IPS-15b (cell line): ENCODE measurements around the gene SPDEF.

Source experiments
- H3K27me3 ChIP-seq: one replicate; pipeline ENCODE4 v1.6.1; 2013; ENCODE audit warnings: low read length; ENCODE audit not compliant: control insufficient read depth, insufficient read depth
- H3K36me3 ChIP-seq: one replicate; pipeline ENCODE4 v1.6.1; 2013; ENCODE audit warnings: low read length; ENCODE audit not compliant: control insufficient read depth, insufficient read depth
- H3K4me1 ChIP-seq: one replicate; pipeline ENCODE4 v1.6.1; 2013; ENCODE audit warnings: mild to moderate bottlenecking, low read length; ENCODE audit not compliant: control insufficient read depth, insufficient read depth
- H3K4me3 ChIP-seq: one replicate; pipeline ENCODE4 v1.5.1; 2013; ENCODE audit warnings: low read depth, low read length
- H3K9ac ChIP-seq: one replicate; pipeline ENCODE4 v1.6.1; 2013; ENCODE audit warnings: low read depth, mild to moderate bottlenecking, low read length
- H3K9me3 ChIP-seq: one replicate; pipeline ENCODE4 v1.6.1; 2013; ENCODE audit warnings: mild to moderate bottlenecking, low read length; ENCODE audit not compliant: control insufficient read depth, insufficient read depth

SPDEF gene

DNA sequence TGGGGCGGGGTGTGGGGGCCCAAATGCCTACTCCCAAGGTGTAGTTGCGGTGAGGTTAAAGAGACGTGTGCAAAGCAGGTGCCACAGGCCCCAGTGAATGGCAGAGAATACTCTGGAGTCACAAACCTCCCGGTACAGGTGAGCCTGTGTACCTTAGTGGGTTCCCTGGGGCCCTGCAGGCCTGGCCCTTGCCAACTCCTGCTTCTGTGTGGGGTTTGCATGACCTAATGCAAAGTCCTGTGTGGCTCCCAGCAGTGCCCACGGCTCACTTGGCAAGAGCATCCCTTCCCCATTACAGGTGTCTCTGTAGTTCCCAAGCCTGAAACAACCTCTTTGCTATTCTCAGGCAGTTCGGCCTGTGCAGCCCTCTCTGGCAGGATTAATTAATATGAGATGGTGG is 17.5 kb downstream of the SPDEF start:
- Histone ChIP-seq H3K4me1 (peaks cover 2% of the 10 kb centered on the region), H3K4me3 (no peak overlapping the region), H3K9ac (no peak overlapping the region), H3K27me3 (no peaks in the 10 kb centered on the region), H3K9me3 (no peaks in the 10 kb centered on the region), H3K36me3 (no peaks in the 10 kb centered on the region)

- H3K9ac ChIP-seq, result no peak overlapping the region
- no peaks in the 10 kb centered on the region for H3K36me3 ChIP-seq
- H3K27me3 ChIP-seq, result no peaks in the 10 kb centered on the region
- H3K9me3 ChIP-seq, result no peaks in the 10 kb centered on the region
- H3K4me3 ChIP-seq, result no peak overlapping the region
- peaks cover 2% of the 10 kb centered on the region for H3K4me1 ChIP-seq
These were observed 18.1 kb downstream of the SPDEF start for GRCh38 chr6:34537922-34538550.

GRCh38 chr6:34536959-34537848 is 18.9 kb downstream of the SPDEF start:
- peaks cover 2% of the 10 kb centered on the region for H3K4me1 ChIP-seq
- no peaks in the 10 kb centered on the region for H3K36me3 ChIP-seq
- H3K9me3 ChIP-seq, result no peaks in the 10 kb centered on the region
- no peak overlapping the region for H3K4me3 ChIP-seq
- no peak overlapping the region for H3K9ac ChIP-seq
- no peaks in the 10 kb centered on the region for H3K27me3 ChIP-seq

GRCh38 chr6:34536251-34536958 is 19.7 kb downstream of the SPDEF start:
- no peaks in the 10 kb centered on the region for H3K36me3 ChIP-seq
- peaks cover 2% of the 10 kb centered on the region for H3K4me1 ChIP-seq
- no peak overlapping the region for H3K4me3 ChIP-seq
- H3K9me3 ChIP-seq, result no peaks in the 10 kb centered on the region
- no peak overlapping the region for H3K9ac ChIP-seq
- H3K27me3 ChIP-seq, result no peaks in the 10 kb centered on the region

DNA sequence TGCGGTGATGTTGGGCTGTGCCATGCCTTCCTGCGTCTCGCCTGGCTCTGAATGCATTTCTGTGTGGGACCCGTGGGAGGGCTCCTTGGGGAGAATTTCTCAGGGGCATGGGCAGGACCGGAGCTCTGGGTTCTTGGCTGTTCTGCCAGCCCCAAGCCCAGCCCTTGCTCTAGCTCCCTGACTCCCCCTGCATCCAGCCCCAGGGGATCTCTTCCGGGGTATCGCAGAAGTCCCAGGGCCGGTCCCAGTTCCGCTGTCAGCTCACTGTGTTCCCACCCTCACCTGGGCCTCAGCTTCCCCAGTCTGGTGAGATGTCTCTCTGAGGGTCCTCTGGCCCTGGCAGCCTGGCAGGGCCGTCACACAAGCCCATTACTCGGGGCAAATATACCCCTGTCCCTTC is 20.5 kb downstream of the SPDEF start:
- H3K36me3 ChIP-seq, result no peaks in the 10 kb centered on the region
- no peaks in the 10 kb centered on the region for H3K9me3 ChIP-seq
- peaks cover 5% of the 10 kb centered on the region for H3K4me1 ChIP-seq
- no peaks in the 10 kb centered on the region for H3K27me3 ChIP-seq
- no peak overlapping the region for H3K4me3 ChIP-seq
- H3K9ac ChIP-seq, result no peak overlapping the region

DNA sequence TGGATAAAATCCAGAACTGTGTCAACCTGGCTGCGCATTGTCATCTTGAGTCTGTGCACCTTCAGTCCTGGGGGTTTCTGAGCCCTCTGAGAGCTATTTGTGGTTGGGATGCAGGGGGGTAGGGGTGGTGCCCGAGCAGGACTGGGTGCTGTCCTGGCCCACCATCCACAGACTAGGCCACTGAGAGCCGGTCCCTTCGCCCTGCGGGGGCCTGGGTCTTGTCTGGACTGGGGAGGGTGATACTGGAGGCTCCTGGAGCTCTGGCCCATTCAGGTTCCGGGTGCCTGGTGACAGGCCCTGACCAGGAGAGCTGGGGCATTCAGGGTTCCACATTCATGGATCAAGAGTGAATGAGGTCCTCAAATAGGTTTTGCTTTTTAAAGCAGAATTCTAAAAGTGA is 20.9 kb downstream of the SPDEF start:
- no peaks in the 10 kb centered on the region for H3K27me3 ChIP-seq
- no peaks in the 10 kb centered on the region for H3K36me3 ChIP-seq
- H3K4me1 ChIP-seq, result peaks cover 5% of the 10 kb centered on the region

DNA sequence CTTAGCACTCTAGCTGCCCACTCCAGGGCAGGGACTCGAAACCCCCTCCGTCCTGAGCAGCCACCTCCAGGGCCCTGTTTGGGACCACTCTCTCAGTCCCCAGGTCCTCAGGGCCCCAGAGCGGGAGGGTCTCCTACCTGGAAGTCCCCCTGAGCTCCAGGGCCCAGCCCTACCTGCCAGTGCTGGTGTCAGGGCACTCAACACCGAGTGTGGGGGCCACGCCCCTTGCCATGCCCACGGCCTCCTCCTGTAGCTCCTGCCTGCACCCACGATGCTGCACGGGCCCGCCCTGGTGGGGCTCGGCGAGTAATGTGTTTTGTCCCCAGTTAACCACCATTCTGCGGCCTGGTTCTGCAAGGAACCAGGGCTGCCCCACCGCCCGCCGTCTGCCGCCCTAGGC is 21.5 kb downstream of the SPDEF start:
- peaks cover 1% of the 10 kb centered on the region for H3K36me3 ChIP-seq
- no peaks in the 10 kb centered on the region for H3K27me3 ChIP-seq
- no peak overlapping the region for H3K4me3 ChIP-seq
- H3K9me3 ChIP-seq, result no peaks in the 10 kb centered on the region
- no peak overlapping the region for H3K9ac ChIP-seq
- peaks cover 5% of the 10 kb centered on the region for H3K4me1 ChIP-seq

More for the DNA sequence above, 20.9 kb downstream of the SPDEF start:
- Histone ChIP-seq H3K9me3 (no peaks in the 10 kb centered on the region), H3K4me3 (no peak overlapping the region), H3K9ac (no peak overlapping the region)

DNA sequence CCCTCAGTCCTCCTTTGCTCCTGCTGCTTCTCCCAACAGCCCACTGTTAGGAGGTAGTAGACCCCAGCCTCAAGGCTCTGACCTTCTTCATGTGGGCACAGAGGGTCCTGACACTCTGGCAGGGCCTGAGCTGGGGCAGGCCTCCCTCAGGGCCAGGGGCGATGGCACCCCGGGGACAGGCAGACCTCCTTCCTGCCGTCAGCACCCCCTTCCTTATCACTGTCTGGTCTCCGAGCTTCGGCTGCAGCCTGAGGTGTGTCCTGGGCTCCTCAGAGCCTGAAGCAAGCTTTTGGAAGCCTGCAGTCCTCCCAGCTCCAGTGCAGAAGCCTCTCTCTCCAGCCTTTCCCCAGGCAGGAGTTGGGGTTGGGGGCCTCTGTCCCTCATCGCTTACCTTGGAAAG is 22.0 kb downstream of the SPDEF start:
- H3K9ac ChIP-seq, result no peak overlapping the region
- H3K9me3 ChIP-seq, result no peaks in the 10 kb centered on the region
- peaks cover 3% of the 10 kb centered on the region for H3K4me1 ChIP-seq
- H3K4me3 ChIP-seq, result no peak overlapping the region
- peaks cover 2% of the 10 kb centered on the region for H3K36me3 ChIP-seq
- H3K27me3 ChIP-seq, result no peaks in the 10 kb centered on the region

DNA sequence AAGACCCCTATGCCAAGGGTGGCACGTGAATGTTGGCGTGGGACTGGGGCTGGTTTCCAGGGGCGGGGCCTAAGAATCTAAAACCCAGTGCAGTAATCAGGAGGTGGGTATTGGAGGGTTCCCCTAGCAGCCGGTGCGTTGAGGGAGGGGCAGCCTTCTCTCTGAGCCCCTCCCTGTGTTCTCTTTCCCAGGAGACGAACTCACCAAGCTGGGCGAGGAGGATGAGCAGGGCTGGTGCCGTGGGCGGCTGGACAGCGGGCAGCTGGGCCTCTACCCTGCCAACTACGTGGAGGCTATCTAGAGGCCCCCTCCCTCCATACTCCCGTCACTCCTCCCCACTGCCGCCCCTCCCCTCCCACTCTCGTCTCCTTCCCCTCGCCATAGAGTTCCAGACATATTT is 23.9 kb downstream of the SPDEF start:
- H3K36me3 ChIP-seq, result peaks cover 6% of the 10 kb centered on the region
- no peaks in the 10 kb centered on the region for H3K27me3 ChIP-seq
- no peaks in the 10 kb centered on the region for H3K9me3 ChIP-seq
- peak overlapping the region; percentile 68 for H3K4me3 ChIP-seq
- H3K4me1 ChIP-seq, result peaks cover 3% of the 10 kb centered on the region
- no peak overlapping the region for H3K9ac ChIP-seq

DNA sequence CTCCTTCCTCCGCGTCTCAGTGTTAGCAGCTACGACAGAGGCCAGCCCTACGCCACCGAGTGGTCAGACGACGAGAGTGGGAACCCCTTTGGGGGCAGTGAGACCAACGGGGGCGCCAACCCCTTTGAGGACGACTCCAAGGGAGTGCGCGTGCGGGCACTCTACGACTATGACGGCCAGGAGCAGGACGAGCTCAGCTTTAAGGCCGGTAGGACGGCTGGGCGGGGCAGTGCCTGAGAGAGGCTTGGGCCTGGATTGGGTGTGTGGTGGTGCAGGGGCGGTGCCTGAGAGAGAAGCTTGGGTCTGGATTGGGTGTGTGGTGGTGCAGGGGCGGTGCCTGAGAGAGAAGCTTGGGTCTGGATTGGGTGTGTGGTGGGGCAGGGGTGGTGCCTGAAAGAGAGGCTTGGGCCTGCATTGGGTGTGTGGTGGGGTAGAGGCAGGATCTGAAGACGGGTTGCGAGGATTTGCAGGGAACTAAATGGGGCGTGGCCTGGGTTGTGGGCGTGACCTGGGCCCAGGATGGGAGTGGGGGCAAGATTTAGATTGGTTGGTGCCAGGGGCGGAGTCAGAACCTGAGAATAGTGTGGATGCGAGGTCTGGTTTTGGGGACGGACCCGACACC is 24.4 kb downstream of the SPDEF start:
- Histone ChIP-seq H3K4me3 (peak overlapping the region; percentile 68), H3K27me3 (no peaks in the 10 kb centered on the region), H3K9ac (peak overlapping the region; percentile 55), H3K36me3 (peaks cover 6% of the 10 kb centered on the region), H3K4me1 (peaks cover 4% of the 10 kb centered on the region), H3K9me3 (no peaks in the 10 kb centered on the region)

- no peaks in the 10 kb centered on the region for H3K9me3 ChIP-seq
- peaks cover 6% of the 10 kb centered on the region for H3K36me3 ChIP-seq
- peak overlapping the region; percentile 59 for H3K4me3 ChIP-seq
- peaks cover 6% of the 10 kb centered on the region for H3K4me1 ChIP-seq
- no peaks in the 10 kb centered on the region for H3K27me3 ChIP-seq
- no peak overlapping the region for H3K9ac ChIP-seq
These were observed 25.3 kb downstream of the SPDEF start for GRCh38 chr6:34530753-34531365.
